ENCODE measurements around the gene CCDC196. TPM values are rescaled to one million over a fixed set of nuclear protein-coding genes. Genes with fewer than 3 reads are reported as not detected.

CCDC196 gene
- polyA plus RNA-seq, 2 of the 4 experiments (the other 2 are of a cell fraction): not detected

- CTCF ChIA-PET: no interaction called here
- FAIRE-seq: no peak
- no peak overlapping the region for H3K4me3 ChIP-seq
These were observed 32.7 kb upstream of the CCDC196 start for GRCh38 chr14:66453469-66453868.

DNA sequence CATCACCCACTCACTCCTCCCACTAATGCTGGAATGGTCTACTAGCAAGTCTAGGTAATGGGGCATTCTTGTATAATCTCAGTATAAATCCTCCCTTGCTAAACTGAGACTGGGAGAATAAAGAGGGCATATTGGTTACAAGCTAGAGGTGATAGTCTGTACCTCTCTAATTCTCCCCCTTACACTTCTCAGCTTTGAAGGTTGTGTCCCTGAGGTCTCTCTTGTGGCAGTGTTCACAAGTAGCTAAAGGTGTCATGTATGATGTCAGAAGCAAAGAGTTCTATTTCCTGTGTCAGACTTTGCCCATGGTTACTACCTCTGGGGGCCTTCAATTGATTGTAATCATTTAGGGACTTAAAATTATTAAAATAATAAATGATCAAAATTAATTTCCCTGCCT, 26.6 kb upstream of the CCDC196 start:
- no peak for DNase-seq (ENCODE audit: low read depth in 1 of 2, low spot score in 1 of 2)
- Histone ChIP-seq H3K4me1 (no peaks in the 10 kb centered on the region), H3K4me3 (no peak overlapping the region), H3K9me3 (no peaks in the 10 kb centered on the region; the same call in 2 of the 3 replicates), H3K4me2 (no peak overlapping the region), H3K27ac (no peak overlapping the region)
- TF ChIP-seq RCOR1 (IDR thresholded peaks at IDR 0.05; ENCODE audit: low read depth, low read length) (no peak), RAD21 (conservative IDR thresholded peaks at IDR 0.05 in 1 of 2, IDR thresholded peaks at IDR 0.05 in 1 of 2) (no peak), USF2 (IDR thresholded peaks at IDR 0.05) (no peak), KDM1A (IDR thresholded peaks at IDR 0.05; ENCODE audit: low read depth) (no peak), MAZ (IDR thresholded peaks at IDR 0.05; ENCODE audit: borderline replicate concordance, low read depth, low read length) (no peak), HOXB5 (CRISPR knock-in tag; IDR thresholded peaks at IDR 0.05) (no peak), ESRRA (IDR thresholded peaks at IDR 0.05; ENCODE audit: borderline replicate concordance, low read length) (no peak)
- TF ChIP-seq, protein P1, sequence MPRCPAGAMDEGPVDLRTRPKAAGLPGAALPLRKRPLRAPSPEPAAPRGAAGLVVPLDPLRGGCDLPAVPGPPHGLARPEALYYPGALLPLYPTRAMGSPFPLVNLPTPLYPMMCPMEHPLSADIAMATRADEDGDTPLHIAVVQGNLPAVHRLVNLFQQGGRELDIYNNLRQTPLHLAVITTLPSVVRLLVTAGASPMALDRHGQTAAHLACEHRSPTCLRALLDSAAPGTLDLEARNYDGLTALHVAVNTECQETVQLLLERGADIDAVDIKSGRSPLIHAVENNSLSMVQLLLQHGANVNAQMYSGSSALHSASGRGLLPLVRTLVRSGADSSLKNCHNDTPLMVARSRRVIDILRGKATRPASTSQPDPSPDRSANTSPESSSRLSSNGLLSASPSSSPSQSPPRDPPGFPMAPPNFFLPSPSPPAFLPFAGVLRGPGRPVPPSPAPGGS (IDR thresholded peaks at IDR 0.05): no peak
- TF ChIP-seq, protein P2, sequence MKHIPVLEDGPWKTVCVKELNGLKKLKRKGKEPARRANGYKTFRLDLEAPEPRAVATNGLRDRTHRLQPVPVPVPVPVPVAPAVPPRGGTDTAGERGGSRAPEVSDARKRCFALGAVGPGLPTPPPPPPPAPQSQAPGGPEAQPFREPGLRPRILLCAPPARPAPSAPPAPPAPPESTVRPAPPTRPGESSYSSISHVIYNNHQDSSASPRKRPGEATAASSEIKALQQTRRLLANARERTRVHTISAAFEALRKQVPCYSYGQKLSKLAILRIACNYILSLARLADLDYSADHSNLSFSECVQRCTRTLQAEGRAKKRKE (CRISPR knock-in tag; IDR thresholded peaks at IDR 0.05; ENCODE audit: low read depth): no peak
- no peak for FAIRE-seq
- ChIA-PET CTCF (interaction anchor here (0.8 kb wide), 1 partner anchor 100 kb away, joined by 3 read pairs; no protein-coding TSS in a partner anchor), POLR2A (no interaction called here)
- ATAC-seq: no peak

More at GRCh38 chr14:66453469-66453868, 32.7 kb upstream of the CCDC196 start:
- no peak overlapping the region for H3K4me2 ChIP-seq
- H3K27ac ChIP-seq: no peak overlapping the region
- H3K9me3 ChIP-seq: no peaks in the 10 kb centered on the region; the same call in 2 of the 3 replicates
- POLR2A ChIA-PET: no interaction called here
- WGBS (ENCODE audit: missing lambda C conversion rate): 2% methylated on average over 3 of the region's 3 CpGs
- ATAC-seq: no peak
- no peaks in the 10 kb centered on the region for H3K4me1 ChIP-seq
- DNase-seq (ENCODE audit: low read depth in 1 of 2, low spot score in 1 of 2): no peak
- no peak for TF ChIP-seq ZNF302 (CRISPR knock-in tag; IDR thresholded peaks at IDR 0.05)
- TF ChIP-seq POLR2A (IDR thresholded peaks at IDR 0.05; ENCODE audit: low read length): no peak
- TF ChIP-seq, protein P3, sequence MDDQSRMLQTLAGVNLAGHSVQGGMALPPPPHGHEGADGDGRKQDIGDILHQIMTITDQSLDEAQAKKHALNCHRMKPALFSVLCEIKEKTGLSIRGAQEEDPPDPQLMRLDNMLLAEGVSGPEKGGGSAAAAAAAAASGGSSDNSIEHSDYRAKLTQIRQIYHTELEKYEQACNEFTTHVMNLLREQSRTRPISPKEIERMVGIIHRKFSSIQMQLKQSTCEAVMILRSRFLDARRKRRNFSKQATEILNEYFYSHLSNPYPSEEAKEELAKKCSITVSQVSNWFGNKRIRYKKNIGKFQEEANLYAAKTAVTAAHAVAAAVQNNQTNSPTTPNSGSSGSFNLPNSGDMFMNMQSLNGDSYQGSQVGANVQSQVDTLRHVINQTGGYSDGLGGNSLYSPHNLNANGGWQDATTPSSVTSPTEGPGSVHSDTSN (IDR thresholded peaks at IDR 0.05): no peak
- TF ChIP-seq, protein P4, sequence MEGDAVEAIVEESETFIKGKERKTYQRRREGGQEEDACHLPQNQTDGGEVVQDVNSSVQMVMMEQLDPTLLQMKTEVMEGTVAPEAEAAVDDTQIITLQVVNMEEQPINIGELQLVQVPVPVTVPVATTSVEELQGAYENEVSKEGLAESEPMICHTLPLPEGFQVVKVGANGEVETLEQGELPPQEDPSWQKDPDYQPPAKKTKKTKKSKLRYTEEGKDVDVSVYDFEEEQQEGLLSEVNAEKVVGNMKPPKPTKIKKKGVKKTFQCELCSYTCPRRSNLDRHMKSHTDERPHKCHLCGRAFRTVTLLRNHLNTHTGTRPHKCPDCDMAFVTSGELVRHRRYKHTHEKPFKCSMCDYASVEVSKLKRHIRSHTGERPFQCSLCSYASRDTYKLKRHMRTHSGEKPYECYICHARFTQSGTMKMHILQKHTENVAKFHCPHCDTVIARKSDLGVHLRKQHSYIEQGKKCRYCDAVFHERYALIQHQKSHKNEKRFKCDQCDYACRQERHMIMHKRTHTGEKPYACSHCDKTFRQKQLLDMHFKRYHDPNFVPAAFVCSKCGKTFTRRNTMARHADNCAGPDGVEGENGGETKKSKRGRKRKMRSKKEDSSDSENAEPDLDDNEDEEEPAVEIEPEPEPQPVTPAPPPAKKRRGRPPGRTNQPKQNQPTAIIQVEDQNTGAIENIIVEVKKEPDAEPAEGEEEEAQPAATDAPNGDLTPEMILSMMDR (IDR thresholded peaks at IDR 0.05): no peak
- no peak for TF ChIP-seq ZSCAN20 (CRISPR knock-in tag; IDR thresholded peaks at IDR 0.05)
- no peak for TF ChIP-seq JUN (IDR thresholded peaks at IDR 0.05)
- TF ChIP-seq JUNB (IDR thresholded peaks at IDR 0.05): no peak
- TF ChIP-seq CHD2 (IDR thresholded peaks at IDR 0.05; ENCODE audit: low read length, partially characterized antibody): no peak
- TF ChIP-seq SMC3 (IDR thresholded peaks at IDR 0.05): no peak
- TF ChIP-seq HOXB13 (CRISPR knock-in tag; IDR thresholded peaks at IDR 0.05; ENCODE audit: low read depth): no peak
- no peak for TF ChIP-seq POLR2AphosphoS2 (conservative IDR thresholded peaks at IDR 0.05; ENCODE audit: low read length)
- no peak for TF ChIP-seq NFE2L2 (conservative IDR thresholded peaks at IDR 0.05; ENCODE audit: low read length)
- no peak for TF ChIP-seq USF2 (IDR thresholded peaks at IDR 0.05)
- no peak for TF ChIP-seq KDM1A (IDR thresholded peaks at IDR 0.05; ENCODE audit: low read depth)
- no peak for TF ChIP-seq ESRRA (IDR thresholded peaks at IDR 0.05; ENCODE audit: borderline replicate concordance, low read length)
- no peak for TF ChIP-seq HOXB5 (CRISPR knock-in tag; IDR thresholded peaks at IDR 0.05)
- no peak for TF ChIP-seq RARB (CRISPR knock-in tag; IDR thresholded peaks at IDR 0.05)
- no peak for TF ChIP-seq NPAS2 (CRISPR knock-in tag; IDR thresholded peaks at IDR 0.05; ENCODE audit: borderline replicate concordance)
- no peak for TF ChIP-seq RNF2 (IDR thresholded peaks at IDR 0.05; ENCODE audit: borderline replicate concordance, low read depth)
- TF ChIP-seq GATA3 (IDR thresholded peaks at IDR 0.05; ENCODE audit: borderline replicate concordance): no peak
